ENCODE data around the gene CHIT1.
"Not testable (repeated sequence)": the region's sequence is repeated elsewhere in the genome, so short reads cannot be mapped to it uniquely, and the experiment has no call there.

Gene CHIT1

GRCh38 chr1:203265541-203265940 is 36.1 kb upstream of the CHIT1 start:
- DNase-seq = no peak

GRCh38 chr1:203264052-203264501 is 34.6 kb upstream of the CHIT1 start:
- DNase-seq = no peak

- DNase-seq = no peak
These were observed 34.0 kb upstream of the CHIT1 start for GRCh38 chr1:203263496-203263895.

GRCh38 chr1:203256636-203257035 is 27.2 kb upstream of the CHIT1 start:
- not testable (repeated sequence) for DNase-seq

GRCh38 chr1:203254782-203255181 is 25.3 kb upstream of the CHIT1 start:
- not testable (repeated sequence) for DNase-seq

GRCh38 chr1:203252678-203253077 is 23.2 kb upstream of the CHIT1 start:
- no peak for DNase-seq

- DNase-seq = no peak
These were observed 22.0 kb upstream of the CHIT1 start for GRCh38 chr1:203251466-203251865.

- no peak for DNase-seq
These were observed 21.4 kb upstream of the CHIT1 start for GRCh38 chr1:203250911-203251310.

GRCh38 chr1:203244776-203245175 is 15.3 kb upstream of the CHIT1 start:
- DNase-seq = no peak

- not testable (repeated sequence) for DNase-seq
These were observed 12.2 kb upstream of the CHIT1 start for GRCh38 chr1:203241708-203242107.

- no peak for DNase-seq
These were observed 10.2 kb upstream of the CHIT1 start for GRCh38 chr1:203239526-203240305.

GRCh38 chr1:203239081-203239480 is 9.6 kb upstream of the CHIT1 start:
- DNase-seq = no peak

- no peak for DNase-seq
These were observed 9.1 kb upstream of the CHIT1 start for GRCh38 chr1:203238535-203238934.

- not testable (repeated sequence) for DNase-seq
These were observed 5.4 kb upstream of the CHIT1 start for GRCh38 chr1:203234901-203235300.

- no peak for DNase-seq
These were observed 803 bp downstream of the CHIT1 start for GRCh38 chr1:203228670-203229069.

GRCh38 chr1:203227371-203228083 is 1.9 kb downstream of the CHIT1 start:
- no peak for DNase-seq

GRCh38 chr1:203225071-203225470 is 4.4 kb downstream of the CHIT1 start:
- DNase-seq = no peak

- DNase-seq = no peak
These were observed 6.3 kb downstream of the CHIT1 start for GRCh38 chr1:203223012-203223775.

GRCh38 chr1:203219934-203220333 is 9.5 kb downstream of the CHIT1 start:
- DNase-seq = peak; percentile 70

GRCh38 chr1:203219171-203219570 is 10.3 kb downstream of the CHIT1 start:
- DNase-seq = no peak

GRCh38 chr1:203217668-203218067 is 11.8 kb downstream of the CHIT1 start:
- no peak for DNase-seq

GRCh38 chr1:203217139-203217655 is 12.3 kb downstream of the CHIT1 start:
- peak; percentile 66 for DNase-seq
